HEK293 (cell line): ENCODE measurements around the gene PCSK2.

Source experiments
- CTCF ChIA-PET: fragments of 350-600 bp; formaldehyde crosslinking; extraction: SDS; loops from one replicate; lab custom pipeline; 2021; ENCODE audit warnings: antibody characterized with exemption; lab: Yijun Ruan, JAX
- POLR2A ChIA-PET: fragments of 300-600 bp; formaldehyde crosslinking; extraction: SDS; loops from one replicate; lab custom pipeline; 2020; ENCODE audit warnings: antibody characterized with exemption, inconsistent platforms; lab: Yijun Ruan, JAX
- H3K27ac ChIP-seq: fragments of 200-500 bp; sonication (Bioruptor generic); 2 replicates; pipeline ENCODE4 v1.5.1; 2014; ENCODE audit warnings: low read depth, low read length, control low read depth, inconsistent platforms; ENCODE audit errors: extremely low read depth
- H3K36me3 ChIP-seq, 2 experiments: fragments of 200-500 bp in 1 of 2; sonication (Bioruptor generic) in 1 of 2; 1 replicate in 1 of 2; 2 replicates in 1 of 2; pipeline ENCODE4 v1.5.1; 2014 to 2017; ENCODE audit warnings: inconsistent platforms in 2 of 2, low read length in 2 of 2; ENCODE audit not compliant: control insufficient read depth in 2 of 2, insufficient read depth in 1 of 2
- H3K4me1 ChIP-seq: fragments of 200-500 bp; sonication (Bioruptor generic); 2 replicates; pipeline ENCODE4 v1.5.1; 2014; ENCODE audit warnings: mild to moderate bottlenecking, low read length, inconsistent platforms; ENCODE audit not compliant: control insufficient read depth, insufficient read depth
- H3K4me3 ChIP-seq: 2 replicates; pipeline ENCODE4 v1.5.1; 2011; ENCODE audit warnings: low read depth, mild to moderate bottlenecking, control low read depth, low read length, moderate library complexity
- H3K9me3 ChIP-seq: fragments of 200-500 bp; sonication (Bioruptor generic); 2 replicates; pipeline ENCODE4 v1.5.1; 2014; ENCODE audit warnings: low read depth, low read length, inconsistent platforms; ENCODE audit not compliant: control insufficient read depth, insufficient read depth
- AEBP2 ChIP-seq: fragments of 450-650 bp; formaldehyde crosslinking; IDR thresholded peaks from 2 replicates; pipeline ENCODE4 v1.5.1; 2016; ENCODE audit warnings: missing biosample characterization, missing genetic modification characterization, borderline replicate concordance
- CTCF ChIP-seq: fragments of 450-650 bp; formaldehyde crosslinking; IDR thresholded peaks from 2 replicates; pipeline ENCODE4 v1.5.1; 2016; ENCODE audit warnings: missing biosample characterization, missing genetic modification characterization
- KLF7 ChIP-seq: fragments of 450-650 bp; formaldehyde crosslinking; IDR thresholded peaks from 2 replicates; pipeline ENCODE4 v1.5.1; 2016; ENCODE audit warnings: missing biosample characterization, missing genetic modification characterization, borderline replicate concordance
- PRDM2 ChIP-seq: fragments of 450-650 bp; formaldehyde crosslinking; IDR thresholded peaks from 2 replicates; pipeline ENCODE4 v1.5.1; 2016; ENCODE audit warnings: missing biosample characterization, missing genetic modification characterization, borderline replicate concordance
- YY2 ChIP-seq: fragments of 450-650 bp; formaldehyde crosslinking; IDR thresholded peaks from 2 replicates; pipeline ENCODE4 v1.5.1; 2016; ENCODE audit warnings: missing biosample characterization, missing genetic modification characterization
- ZBTB17 ChIP-seq: fragments of 450-650 bp; formaldehyde crosslinking; IDR thresholded peaks from 2 replicates; pipeline ENCODE4 v1.5.1; 2016; ENCODE audit warnings: missing biosample characterization, missing genetic modification characterization
- ZNF112 ChIP-seq: fragments of 450-650 bp; formaldehyde crosslinking; IDR thresholded peaks from 2 replicates; pipeline ENCODE4 v1.5.0; 2017; ENCODE audit warnings: missing biosample characterization, missing genetic modification characterization
- ZNF146 ChIP-seq: fragments of 450-650 bp; formaldehyde crosslinking; IDR thresholded peaks from 2 replicates; pipeline ENCODE4 v1.5.1; 2016; ENCODE audit warnings: missing biosample characterization, missing genetic modification characterization
- ZNF157 ChIP-seq: fragments of 450-650 bp; formaldehyde crosslinking; IDR thresholded peaks from 2 replicates; pipeline ENCODE4 v1.5.1; 2016; ENCODE audit warnings: missing biosample characterization, missing genetic modification characterization
- ZNF280D ChIP-seq: fragments of 450-650 bp; formaldehyde crosslinking; IDR thresholded peaks from 2 replicates; pipeline ENCODE4 v1.5.1; 2016; ENCODE audit warnings: missing biosample characterization, missing genetic modification characterization
- ZNF350 ChIP-seq: fragments of 450-650 bp; formaldehyde crosslinking; IDR thresholded peaks from 2 replicates; pipeline ENCODE4 v1.5.0; 2017; ENCODE audit warnings: missing biosample characterization, mild to moderate bottlenecking, missing genetic modification characterization
- ZNF48 ChIP-seq: fragments of 450-650 bp; formaldehyde crosslinking; IDR thresholded peaks from 2 replicates; pipeline ENCODE4 v1.5.1; 2016; ENCODE audit warnings: missing biosample characterization, missing genetic modification characterization
- ZNF488 ChIP-seq: fragments of 450-650 bp; formaldehyde crosslinking; IDR thresholded peaks from 2 replicates; pipeline ENCODE4 v1.5.1; 2016; ENCODE audit warnings: missing biosample characterization, missing genetic modification characterization
- ZNF501 ChIP-seq: fragments of 450-650 bp; formaldehyde crosslinking; IDR thresholded peaks from 2 replicates; pipeline ENCODE4 v1.5.1; 2016; ENCODE audit warnings: missing biosample characterization, missing genetic modification characterization
- ZNF624 ChIP-seq: fragments of 450-650 bp; formaldehyde crosslinking; IDR thresholded peaks from 2 replicates; pipeline ENCODE4 v1.5.1; 2017; ENCODE audit warnings: missing biosample characterization, missing genetic modification characterization
- ZNF692 ChIP-seq: fragments of 450-650 bp; formaldehyde crosslinking; IDR thresholded peaks from 2 replicates; pipeline ENCODE4 v1.5.1; 2016; ENCODE audit warnings: missing biosample characterization, missing genetic modification characterization
- ZNF707 ChIP-seq: fragments of 450-650 bp; formaldehyde crosslinking; IDR thresholded peaks from 2 replicates; pipeline ENCODE4 v1.5.1; 2016; ENCODE audit warnings: missing biosample characterization, missing genetic modification characterization
- ZNF843 ChIP-seq: fragments of 450-650 bp; formaldehyde crosslinking; IDR thresholded peaks from 2 replicates; pipeline ENCODE4 v1.5.1; 2016; ENCODE audit warnings: missing biosample characterization, missing genetic modification characterization
- ZSCAN23 ChIP-seq: fragments of 450-650 bp; formaldehyde crosslinking; IDR thresholded peaks from 2 replicates; pipeline ENCODE4 v1.5.1; 2016; ENCODE audit warnings: missing biosample characterization, missing genetic modification characterization
- ZSCAN30 ChIP-seq: fragments of 450-650 bp; IDR thresholded peaks from 2 replicates; pipeline ENCODE4 v1.5.1; 2018; ENCODE audit warnings: missing biosample characterization, mild to moderate bottlenecking, missing genetic modification characterization, moderate library complexity

Gene PCSK2

GRCh38 chr20:17394411-17394810, 167.6 kb downstream of the PCSK2 start:
- no peaks in the 10 kb centered on the region for H3K4me1 ChIP-seq
- POLR2A ChIA-PET, result no interaction called here
- H3K9me3 ChIP-seq, result no peaks in the 10 kb centered on the region
- H3K27ac ChIP-seq, result no peak overlapping the region
- H3K36me3 ChIP-seq, result no peaks in the 10 kb centered on the region
- TF ChIP-seq ZNF48 (tag by site-specific recombination) (no peak), ZNF692 (tag by site-specific recombination) (no peak), PRDM2 (no peak), ZNF624 (tag by site-specific recombination) (no peak), ZNF707 (tag by site-specific recombination) (no peak), ZNF157 (tag by site-specific recombination) (no peak), ZSCAN23 (tag by site-specific recombination) (no peak), ZNF350 (tag by site-specific recombination) (no peak)
- TF ChIP-seq, all 188 proteins: peak for 0
- CTCF ChIA-PET, result no interaction called here
- no peak overlapping the region for H3K4me3 ChIP-seq

- ChIA-PET POLR2A (no interaction called here), CTCF (interaction anchor here (0.6 kb wide), 1 partner anchor 284 kb away, joined by 3 read pairs; no protein-coding TSS in a partner anchor)
- no peak overlapping the region for H3K4me3 ChIP-seq
- no peaks in the 10 kb centered on the region for H3K4me1 ChIP-seq
- no peak overlapping the region for H3K27ac ChIP-seq
- H3K36me3 ChIP-seq, result no peaks in the 10 kb centered on the region
- H3K9me3 ChIP-seq, result no peaks in the 10 kb centered on the region
- no peak for TF ChIP-seq ZNF843 (tag by site-specific recombination)
- no peak for TF ChIP-seq ZNF501 (tag by site-specific recombination)
- TF ChIP-seq AEBP2 (tag by site-specific recombination), result no peak
- TF ChIP-seq CTCF, result no peak
- TF ChIP-seq ZNF280D (tag by site-specific recombination), result no peak
- TF ChIP-seq ZBTB17 (tag by site-specific recombination), result no peak
- no peak for TF ChIP-seq ZSCAN30 (tag by site-specific recombination)
- no peak for TF ChIP-seq YY2 (tag by site-specific recombination)
- no peak for TF ChIP-seq KLF7 (tag by site-specific recombination)
- no peak for TF ChIP-seq ZNF146
- TF ChIP-seq ZNF488 (tag by site-specific recombination), result no peak
- no peak for TF ChIP-seq ZNF112 (tag by site-specific recombination)
Measured at GRCh38 chr20:17395729-17396128, 168.9 kb downstream of the PCSK2 start.
